Retinal pigment epithelial cell (primary cell): Measurements from ENCODE around the gene RTCB.
"Not testable (repeated sequence)": the region's sequence is repeated elsewhere in the genome, so short reads cannot be mapped to it uniquely, and the experiment has no call there.

Experiments used
- DNase-seq: peaks from one replicate; pipeline ENCODE4 v3.0.0-alpha.2; 2010; ENCODE audit warnings: low read depth
- H3K4me3 ChIP-seq: 2 replicates; pipeline ENCODE4 v1.5.1; 2011; ENCODE audit warnings: mild to moderate bottlenecking, low read length, control low read depth, moderate library complexity
- TF ChIP-seq, protein P1 (sequence below): conservative IDR thresholded peaks from 2 replicates; pipeline ENCODE4 v1.5.1; 2011; ENCODE audit warnings: low read depth, low read length, control low read depth, inconsistent platforms

Gene RTCB

DNA sequence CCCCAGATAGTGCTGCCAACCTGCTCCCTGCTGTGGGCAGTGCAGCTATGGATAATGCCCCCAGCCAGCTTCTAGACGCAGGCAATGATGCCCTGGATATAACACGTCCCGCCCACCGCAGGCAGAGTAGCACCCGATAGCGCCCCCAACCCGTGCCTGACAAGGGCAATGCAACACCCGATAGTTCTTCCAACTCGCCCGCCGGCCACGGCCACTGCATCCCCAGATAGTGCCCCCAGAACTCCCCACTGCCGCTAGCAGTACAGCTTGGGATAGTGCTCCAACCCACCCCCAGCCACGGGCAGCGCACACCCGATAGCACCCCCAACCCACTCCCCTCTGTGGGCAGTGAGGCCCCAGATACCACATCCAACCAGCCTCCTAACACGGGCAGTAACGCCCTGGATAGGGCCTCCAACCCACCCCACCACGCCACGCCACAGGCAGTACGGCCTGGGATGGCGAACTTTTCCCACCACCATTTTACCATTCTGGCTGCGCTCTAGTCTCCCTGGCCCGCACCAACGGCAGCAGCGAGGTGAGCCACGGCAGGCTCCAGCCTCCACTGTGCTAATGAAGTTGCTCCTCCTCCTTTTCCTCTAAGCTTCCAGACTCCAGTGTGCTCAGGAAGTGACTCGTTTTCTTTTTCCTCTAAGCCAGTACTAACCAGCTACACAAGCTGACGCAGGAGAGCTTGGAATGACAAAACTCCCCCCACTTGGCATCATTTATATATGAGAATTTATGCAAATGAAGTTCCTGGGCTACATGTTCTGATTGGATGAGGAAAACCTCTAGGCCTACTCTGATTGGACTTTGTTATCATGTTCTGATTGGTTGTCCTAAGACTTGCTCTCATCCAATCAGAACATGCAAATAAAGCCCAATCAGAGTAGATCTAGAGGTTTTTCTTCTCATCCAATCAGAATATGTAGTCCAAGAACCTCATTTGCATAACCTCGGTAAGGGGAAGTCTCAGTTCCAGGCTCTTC is 57.4 kb downstream of the RTCB start:
- no peak overlapping the region for H3K4me3 ChIP-seq
- no peak for DNase-seq
- TF ChIP-seq, protein P1, sequence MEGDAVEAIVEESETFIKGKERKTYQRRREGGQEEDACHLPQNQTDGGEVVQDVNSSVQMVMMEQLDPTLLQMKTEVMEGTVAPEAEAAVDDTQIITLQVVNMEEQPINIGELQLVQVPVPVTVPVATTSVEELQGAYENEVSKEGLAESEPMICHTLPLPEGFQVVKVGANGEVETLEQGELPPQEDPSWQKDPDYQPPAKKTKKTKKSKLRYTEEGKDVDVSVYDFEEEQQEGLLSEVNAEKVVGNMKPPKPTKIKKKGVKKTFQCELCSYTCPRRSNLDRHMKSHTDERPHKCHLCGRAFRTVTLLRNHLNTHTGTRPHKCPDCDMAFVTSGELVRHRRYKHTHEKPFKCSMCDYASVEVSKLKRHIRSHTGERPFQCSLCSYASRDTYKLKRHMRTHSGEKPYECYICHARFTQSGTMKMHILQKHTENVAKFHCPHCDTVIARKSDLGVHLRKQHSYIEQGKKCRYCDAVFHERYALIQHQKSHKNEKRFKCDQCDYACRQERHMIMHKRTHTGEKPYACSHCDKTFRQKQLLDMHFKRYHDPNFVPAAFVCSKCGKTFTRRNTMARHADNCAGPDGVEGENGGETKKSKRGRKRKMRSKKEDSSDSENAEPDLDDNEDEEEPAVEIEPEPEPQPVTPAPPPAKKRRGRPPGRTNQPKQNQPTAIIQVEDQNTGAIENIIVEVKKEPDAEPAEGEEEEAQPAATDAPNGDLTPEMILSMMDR, result no peak

DNA sequence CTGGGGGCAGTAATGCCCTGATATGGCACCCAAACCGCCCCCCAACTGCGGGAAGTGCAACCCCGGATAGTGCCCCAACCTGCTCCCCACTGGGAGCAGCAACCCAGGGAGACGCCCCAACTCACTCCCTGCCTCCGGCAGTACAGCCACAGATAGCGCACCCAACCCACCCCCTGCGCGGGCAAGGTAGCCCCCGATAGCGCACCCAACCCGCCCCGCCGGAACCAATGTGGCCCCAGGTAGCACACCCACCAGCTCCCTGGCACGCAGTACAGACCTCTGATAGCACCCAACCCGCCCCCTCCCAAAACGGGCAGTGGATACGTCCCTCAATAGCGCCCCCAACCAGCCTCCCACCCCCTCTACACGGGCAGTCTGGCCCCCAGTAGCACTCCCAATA is 58.2 kb downstream of the RTCB start:
- H3K4me3 ChIP-seq, result no peak overlapping the region
- TF ChIP-seq, protein P1, result no peak
- DNase-seq, result no peak

DNA sequence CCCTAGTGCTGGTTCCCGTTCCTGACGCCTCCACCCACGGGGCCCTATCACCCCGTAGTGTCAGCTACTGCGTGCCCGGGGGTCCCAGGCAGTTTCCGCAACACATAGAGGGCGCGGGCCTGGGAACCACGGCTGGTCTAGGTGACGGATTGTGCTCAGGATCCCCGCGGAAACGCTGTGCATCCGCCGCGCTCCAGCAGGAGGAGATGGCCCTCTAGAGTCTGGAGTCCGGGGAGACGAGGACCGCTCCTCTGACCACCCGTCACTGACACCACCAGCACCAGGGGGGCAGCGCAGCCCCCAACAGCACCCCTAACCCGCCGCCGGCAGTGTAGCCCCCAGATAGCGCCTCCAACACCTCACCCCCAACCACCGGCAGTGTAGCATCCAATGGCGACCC is 58.8 kb downstream of the RTCB start:
- no peak for DNase-seq
- TF ChIP-seq, protein P1, result no peak
- H3K4me3 ChIP-seq, result no peak overlapping the region

DNA sequence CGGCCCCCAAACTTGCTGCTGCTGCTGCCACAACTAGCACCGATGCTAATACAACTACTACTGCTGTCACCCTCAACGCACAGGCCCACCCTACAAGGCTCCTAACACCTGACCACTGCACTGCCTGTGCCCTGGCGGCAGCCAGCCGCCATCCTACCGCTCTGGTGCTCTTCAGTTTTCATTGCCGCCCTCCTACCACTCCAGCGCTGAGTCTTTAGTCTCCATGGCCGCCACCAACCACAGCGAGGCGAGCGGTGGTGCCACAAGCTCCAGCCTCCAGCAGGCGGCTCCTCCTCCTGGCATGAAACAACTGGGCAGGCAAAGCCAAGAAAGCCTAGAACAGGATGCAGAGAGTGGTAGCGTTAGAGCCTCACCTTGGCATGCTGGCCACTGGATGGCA is 59.4 kb downstream of the RTCB start:
- DNase-seq, result no peak
- no peak overlapping the region for H3K4me3 ChIP-seq
- TF ChIP-seq, protein P1, result no peak

DNA sequence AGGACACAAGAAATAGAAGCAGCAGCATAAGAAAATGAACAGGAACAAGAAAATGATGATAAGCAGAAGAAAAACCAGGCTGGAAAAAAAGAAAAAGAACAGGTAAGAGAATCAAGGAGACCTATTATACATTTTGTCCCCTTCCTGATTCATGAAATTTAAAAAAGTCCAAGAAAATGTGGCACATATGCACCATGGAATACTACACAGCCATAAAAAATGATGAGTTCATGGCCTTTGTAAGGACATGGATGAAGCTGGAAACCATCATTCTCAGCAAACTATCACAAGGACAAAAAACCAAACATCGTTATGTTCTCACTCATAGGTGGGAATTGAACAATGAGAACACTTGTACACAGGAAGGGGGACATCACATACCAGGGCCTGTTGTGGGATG is 60.2 kb downstream of the RTCB start:
- DNase-seq, H3K4me3 ChIP-seq: not testable (repeated sequence)

DNA sequence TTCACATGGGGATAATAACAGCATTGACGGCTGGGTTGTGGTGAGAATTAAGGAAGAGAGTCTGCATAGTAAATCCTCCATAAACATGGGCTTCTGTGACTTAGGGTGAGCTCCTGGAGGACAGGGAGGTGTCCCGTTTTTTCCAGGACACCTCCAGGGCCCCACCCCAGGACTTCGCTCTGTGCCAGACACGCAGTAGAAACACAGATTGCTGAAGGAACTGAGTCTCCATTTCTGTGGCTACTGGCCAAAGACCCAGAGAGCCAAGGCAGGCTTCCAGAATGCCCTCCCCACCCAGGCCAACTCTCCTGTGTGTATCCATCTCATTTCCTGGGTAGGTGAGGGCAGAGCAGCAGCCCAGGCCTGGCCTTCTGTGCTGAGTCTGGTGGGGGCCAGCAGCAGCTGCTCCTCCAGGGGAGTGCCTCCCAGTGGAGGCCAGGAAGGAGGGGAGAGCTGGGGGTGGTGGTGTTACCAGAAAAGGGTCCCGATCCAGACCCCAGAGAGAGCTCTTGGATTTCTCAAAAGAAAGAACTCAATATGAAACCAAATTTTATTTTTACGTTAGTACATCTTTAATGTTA is 63.9 kb downstream of the RTCB start:
- DNase-seq, result no peak
- no peak overlapping the region for H3K4me3 ChIP-seq
- TF ChIP-seq, protein P1, result no peak

DNA sequence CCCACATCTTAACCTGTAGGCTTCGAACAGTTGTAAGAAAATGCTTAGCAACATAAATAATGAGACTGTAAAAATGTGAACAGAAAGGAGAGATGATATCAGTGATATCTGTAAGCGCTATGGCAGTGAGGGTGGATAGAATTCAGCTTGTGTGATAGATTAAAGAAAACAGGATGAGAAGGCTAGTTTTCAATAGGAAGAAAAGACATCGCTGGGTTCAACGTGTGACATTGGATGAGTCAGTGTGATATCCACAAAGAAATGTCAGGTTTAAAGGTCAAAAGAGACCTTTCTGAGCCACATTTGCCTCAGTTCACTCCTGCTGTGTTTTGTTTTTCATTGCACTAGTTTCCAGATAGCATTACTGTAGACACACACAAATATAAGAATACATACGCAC is 68.1 kb downstream of the RTCB start:
- TF ChIP-seq, protein P1, result no peak
- no peak for DNase-seq
- no peak overlapping the region for H3K4me3 ChIP-seq
